KMS-11 (cell line): Measurements from ENCODE around the gene RRAS2.

Source experiments
- H2AFZ ChIP-seq: fragments of 200-600 bp; sonication (generic); 2 replicates; pipeline ENCODE4 v1.6.1; 2016; ENCODE audit warnings: antibody characterized with exemption, mixed run types, low read depth
- H3K27ac ChIP-seq: fragments of 200-600 bp; sonication (generic); 2 replicates; pipeline ENCODE4 v1.6.1; 2016; ENCODE audit warnings: mild to moderate bottlenecking, mixed run types
- H3K27me3 ChIP-seq: fragments of 200-600 bp; sonication (generic); 2 replicates; pipeline ENCODE4 v1.6.1; 2017; ENCODE audit warnings: mild to moderate bottlenecking, low read depth, mixed run types, moderate library complexity; ENCODE audit not compliant: insufficient read depth
- H3K36me3 ChIP-seq: fragments of 200-600 bp; sonication (generic); 2 replicates; pipeline ENCODE4 v1.6.1; 2017; ENCODE audit warnings: mild to moderate bottlenecking, mixed run types; ENCODE audit not compliant: insufficient read depth
- H3K4me1 ChIP-seq: fragments of 200-600 bp; sonication (generic); 2 replicates; pipeline ENCODE4 v1.6.1; 2016; ENCODE audit warnings: mild to moderate bottlenecking, low read depth, mixed run types; ENCODE audit not compliant: poor library complexity, severe bottlenecking
- H3K4me2 ChIP-seq: fragments of 200-600 bp; sonication (generic); 2 replicates; pipeline ENCODE4 v1.7.0; 2016; ENCODE audit warnings: mild to moderate bottlenecking, mixed run types
- H3K4me3 ChIP-seq: fragments of 200-600 bp; sonication (generic); IDR thresholded peaks from 2 replicates; pipeline ENCODE4 v1.6.1; 2017; ENCODE audit warnings: low read depth, low read length, mixed read lengths; ENCODE audit not compliant: insufficient read depth
- H3K79me2 ChIP-seq: fragments of 200-600 bp; sonication (generic); 2 replicates; pipeline ENCODE4 v1.6.1; 2016; ENCODE audit warnings: low read depth, mixed run types; ENCODE audit not compliant: insufficient read depth
- H3K9ac ChIP-seq: fragments of 200-600 bp; sonication (generic); 2 replicates; pipeline ENCODE4 v1.6.1; 2016; ENCODE audit warnings: mild to moderate bottlenecking, mixed run types
- H4K20me1 ChIP-seq: fragments of 200-600 bp; sonication (generic); 2 replicates; pipeline ENCODE4 v1.6.1; 2016; ENCODE audit warnings: mild to moderate bottlenecking, mixed run types; ENCODE audit not compliant: insufficient read depth
- TF ChIP-seq, protein P1 (sequence below): fragments of 200-600 bp; sonication (generic); conservative IDR thresholded peaks from 2 replicates; pipeline ENCODE4 v1.6.1; 2017; ENCODE audit warnings: low read depth, mild to moderate bottlenecking, antibody characterized with exemption, low read length, moderate library complexity, mixed read lengths

RRAS2 gene

GRCh38 chr11:14396273-14396672, 37.3 kb upstream of the RRAS2 start:
- H3K4me3 ChIP-seq, result no peak overlapping the region
- H3K36me3 ChIP-seq, result no peaks in the 10 kb centered on the region
- H3K4me2 ChIP-seq, result no peak overlapping the region
- H3K27ac ChIP-seq, result no peak overlapping the region
- no peak overlapping the region for H2AFZ ChIP-seq
- H3K79me2 ChIP-seq, result no peaks in the 10 kb centered on the region
- no peaks in the 10 kb centered on the region for H4K20me1 ChIP-seq
- TF ChIP-seq, protein P1, sequence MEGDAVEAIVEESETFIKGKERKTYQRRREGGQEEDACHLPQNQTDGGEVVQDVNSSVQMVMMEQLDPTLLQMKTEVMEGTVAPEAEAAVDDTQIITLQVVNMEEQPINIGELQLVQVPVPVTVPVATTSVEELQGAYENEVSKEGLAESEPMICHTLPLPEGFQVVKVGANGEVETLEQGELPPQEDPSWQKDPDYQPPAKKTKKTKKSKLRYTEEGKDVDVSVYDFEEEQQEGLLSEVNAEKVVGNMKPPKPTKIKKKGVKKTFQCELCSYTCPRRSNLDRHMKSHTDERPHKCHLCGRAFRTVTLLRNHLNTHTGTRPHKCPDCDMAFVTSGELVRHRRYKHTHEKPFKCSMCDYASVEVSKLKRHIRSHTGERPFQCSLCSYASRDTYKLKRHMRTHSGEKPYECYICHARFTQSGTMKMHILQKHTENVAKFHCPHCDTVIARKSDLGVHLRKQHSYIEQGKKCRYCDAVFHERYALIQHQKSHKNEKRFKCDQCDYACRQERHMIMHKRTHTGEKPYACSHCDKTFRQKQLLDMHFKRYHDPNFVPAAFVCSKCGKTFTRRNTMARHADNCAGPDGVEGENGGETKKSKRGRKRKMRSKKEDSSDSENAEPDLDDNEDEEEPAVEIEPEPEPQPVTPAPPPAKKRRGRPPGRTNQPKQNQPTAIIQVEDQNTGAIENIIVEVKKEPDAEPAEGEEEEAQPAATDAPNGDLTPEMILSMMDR, result no peak
- H3K9ac ChIP-seq, result no peak overlapping the region
- no peaks in the 10 kb centered on the region for H3K4me1 ChIP-seq
- no peaks in the 10 kb centered on the region for H3K27me3 ChIP-seq

DNA sequence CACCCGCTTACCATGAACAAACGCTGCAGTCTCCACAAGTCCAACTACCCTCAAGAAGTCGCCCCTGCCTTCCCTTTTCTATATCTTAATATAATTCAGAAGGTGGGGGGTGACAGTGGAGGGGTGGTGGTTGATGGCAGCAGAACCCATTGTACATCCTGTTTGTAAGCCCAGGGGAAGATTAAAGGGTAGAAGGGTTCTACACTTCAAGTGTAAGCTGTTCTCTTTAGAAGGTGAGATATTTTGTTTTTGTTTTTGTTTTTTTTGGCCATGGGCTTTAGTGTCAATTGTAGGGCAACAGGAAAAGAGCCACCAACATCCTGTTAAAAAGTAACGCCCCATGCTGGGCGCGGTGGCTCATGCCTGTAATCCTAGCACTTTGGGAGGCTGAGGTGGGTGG, 34.9 kb upstream of the RRAS2 start:
- Histone ChIP-seq H3K27me3 (no peaks in the 10 kb centered on the region), H3K9ac (no peak overlapping the region), H3K4me2 (no peak overlapping the region), H3K79me2 (no peaks in the 10 kb centered on the region), H3K4me1 (no peaks in the 10 kb centered on the region), H3K27ac (no peak overlapping the region), H3K4me3 (no peak overlapping the region), H4K20me1 (no peaks in the 10 kb centered on the region), H2AFZ (no peak overlapping the region), H3K36me3 (no peaks in the 10 kb centered on the region)
- TF ChIP-seq, protein P1, result no peak

DNA sequence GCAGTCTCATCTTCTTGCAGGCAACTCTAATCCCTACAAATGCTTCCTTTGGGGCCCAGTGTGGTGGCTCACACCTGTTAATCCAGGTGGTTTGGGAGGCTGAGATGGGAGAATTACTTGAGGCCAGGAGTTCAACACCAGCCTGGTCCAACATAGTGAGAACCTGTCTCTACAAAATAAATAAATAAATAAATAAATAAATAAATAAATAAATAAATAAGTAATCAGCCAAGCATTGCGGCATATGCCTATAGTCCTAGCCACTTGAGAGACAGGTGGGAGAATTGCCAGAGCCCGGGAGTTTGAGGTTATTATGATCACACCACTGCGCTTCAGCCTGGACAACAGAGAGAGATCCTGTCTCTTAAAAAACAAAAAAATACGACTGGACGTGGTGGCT, 34.1 kb upstream of the RRAS2 start:
- Histone ChIP-seq H3K4me3 (no peak overlapping the region), H2AFZ (no peak overlapping the region), H3K4me1 (no peaks in the 10 kb centered on the region), H3K36me3 (no peaks in the 10 kb centered on the region), H3K27ac (no peak overlapping the region), H3K27me3 (no peaks in the 10 kb centered on the region), H3K79me2 (no peaks in the 10 kb centered on the region), H3K4me2 (no peak overlapping the region), H4K20me1 (no peaks in the 10 kb centered on the region), H3K9ac (no peak overlapping the region)
- TF ChIP-seq, protein P1, result no peak

DNA sequence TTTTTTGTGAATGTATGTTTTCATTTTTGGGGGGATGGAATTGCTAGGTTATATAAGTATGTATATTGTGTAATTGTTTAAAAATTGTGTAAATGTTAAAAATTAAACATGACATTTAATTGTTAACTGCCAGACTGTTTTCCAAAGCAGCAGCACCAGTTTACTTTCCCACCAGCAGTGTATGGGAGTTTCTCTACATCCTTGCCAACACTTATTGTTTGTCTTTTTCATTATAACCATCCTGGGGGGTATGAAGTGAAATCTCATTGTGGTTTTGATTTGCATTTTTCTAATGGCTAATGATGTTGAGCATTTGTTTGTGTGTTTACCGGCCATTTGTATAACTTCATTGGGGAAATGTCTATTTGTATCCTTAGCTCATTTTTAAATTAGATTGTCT, 31.7 kb upstream of the RRAS2 start:
- no peaks in the 10 kb centered on the region for H4K20me1 ChIP-seq
- H2AFZ ChIP-seq, result no peak overlapping the region
- TF ChIP-seq, protein P1, result no peak
- H3K4me1 ChIP-seq, result no peaks in the 10 kb centered on the region
- no peaks in the 10 kb centered on the region for H3K79me2 ChIP-seq
- H3K36me3 ChIP-seq, result no peaks in the 10 kb centered on the region
- no peak overlapping the region for H3K4me3 ChIP-seq
- H3K27ac ChIP-seq, result no peak overlapping the region
- H3K27me3 ChIP-seq, result no peaks in the 10 kb centered on the region
- H3K4me2 ChIP-seq, result no peak overlapping the region
- H3K9ac ChIP-seq, result no peak overlapping the region
